WERI-Rb-1 (cell line): ENCODE results near the gene PXK.

Experiments
- DNase-seq: peaks from one replicate; pipeline ENCODE4 v3.0.0-alpha.2; 2020
- H3K27ac ChIP-seq: fragments of 250-450 bp; sonication (Bioruptor Pico); 2 replicates; pipeline ENCODE4 v1.5.1; 2020; ENCODE audit warnings: mild to moderate bottlenecking, moderate library complexity
- H3K27me3 ChIP-seq: fragments of 250-450 bp; sonication (Bioruptor Pico); 2 replicates; pipeline ENCODE4 v1.5.1; 2021; ENCODE audit warnings: mild to moderate bottlenecking, low read depth, moderate library complexity; ENCODE audit not compliant: insufficient read depth, severe bottlenecking
- H3K36me3 ChIP-seq: fragments of 250-450 bp; sonication (Bioruptor Pico); 2 replicates; pipeline ENCODE4 v1.5.1; 2020; ENCODE audit warnings: mild to moderate bottlenecking, moderate library complexity
- H3K4me3 ChIP-seq: 2 replicates; pipeline ENCODE4 v1.5.1; 2011; ENCODE audit warnings: low read depth, mild to moderate bottlenecking, control low read depth, low read length
- H3K9me3 ChIP-seq: fragments of 250-450 bp; sonication (Bioruptor Pico); 2 replicates; pipeline ENCODE4 v1.5.1; 2021; ENCODE audit warnings: mild to moderate bottlenecking, moderate library complexity; ENCODE audit not compliant: severe bottlenecking
- TF ChIP-seq, protein P1 (sequence below): IDR thresholded peaks from 2 replicates; pipeline ENCODE4 v1.5.1; 2011; ENCODE audit warnings: low read depth, mild to moderate bottlenecking, control low read depth, inconsistent platforms, low read length

The PXK gene

DNA sequence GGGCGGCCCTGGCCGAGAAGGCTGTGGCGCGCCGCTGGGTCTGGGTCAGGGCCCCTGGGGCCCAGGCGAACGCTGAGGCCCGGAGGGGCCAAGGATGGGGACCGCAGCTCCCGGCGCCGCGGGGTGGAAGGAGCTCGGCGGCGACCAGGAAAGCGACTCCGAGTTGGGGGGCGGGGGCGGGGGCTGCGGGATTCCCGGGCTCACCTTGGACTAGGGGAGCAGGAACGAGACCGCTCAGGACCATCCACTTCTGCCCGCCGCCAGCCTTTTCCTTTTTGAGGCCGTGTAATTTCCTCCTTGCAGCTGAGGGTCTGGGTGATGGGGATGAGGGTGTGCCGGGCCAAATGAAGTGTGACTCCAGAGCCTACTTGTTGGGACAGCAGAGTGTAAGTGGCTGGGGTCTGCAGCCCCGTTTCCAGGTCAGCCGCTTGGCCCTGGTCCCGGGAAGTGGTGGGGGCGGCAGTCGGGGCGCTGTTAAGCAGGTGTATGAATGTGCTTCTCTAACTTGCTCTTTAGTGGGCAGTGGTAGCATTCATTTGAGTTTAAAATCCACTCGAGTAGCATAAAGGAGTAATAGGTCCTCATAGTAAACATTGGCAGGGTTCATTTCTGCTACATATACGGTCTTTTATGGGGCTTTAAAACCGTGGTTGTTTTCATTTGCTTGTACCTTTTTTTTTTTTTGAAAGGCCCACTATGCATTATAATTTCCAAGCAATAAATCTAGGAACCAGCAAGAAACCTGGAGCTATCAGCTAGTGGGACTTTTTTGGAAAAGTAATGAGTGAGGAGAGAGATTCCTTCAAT lies 717 bp downstream of the PXK start:
- TF ChIP-seq, protein P1, sequence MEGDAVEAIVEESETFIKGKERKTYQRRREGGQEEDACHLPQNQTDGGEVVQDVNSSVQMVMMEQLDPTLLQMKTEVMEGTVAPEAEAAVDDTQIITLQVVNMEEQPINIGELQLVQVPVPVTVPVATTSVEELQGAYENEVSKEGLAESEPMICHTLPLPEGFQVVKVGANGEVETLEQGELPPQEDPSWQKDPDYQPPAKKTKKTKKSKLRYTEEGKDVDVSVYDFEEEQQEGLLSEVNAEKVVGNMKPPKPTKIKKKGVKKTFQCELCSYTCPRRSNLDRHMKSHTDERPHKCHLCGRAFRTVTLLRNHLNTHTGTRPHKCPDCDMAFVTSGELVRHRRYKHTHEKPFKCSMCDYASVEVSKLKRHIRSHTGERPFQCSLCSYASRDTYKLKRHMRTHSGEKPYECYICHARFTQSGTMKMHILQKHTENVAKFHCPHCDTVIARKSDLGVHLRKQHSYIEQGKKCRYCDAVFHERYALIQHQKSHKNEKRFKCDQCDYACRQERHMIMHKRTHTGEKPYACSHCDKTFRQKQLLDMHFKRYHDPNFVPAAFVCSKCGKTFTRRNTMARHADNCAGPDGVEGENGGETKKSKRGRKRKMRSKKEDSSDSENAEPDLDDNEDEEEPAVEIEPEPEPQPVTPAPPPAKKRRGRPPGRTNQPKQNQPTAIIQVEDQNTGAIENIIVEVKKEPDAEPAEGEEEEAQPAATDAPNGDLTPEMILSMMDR = 0 out of 2 replicates have a peak, but pooled peaks have one; percentile 2
- DNase-seq = peak; percentile 25

DNA sequence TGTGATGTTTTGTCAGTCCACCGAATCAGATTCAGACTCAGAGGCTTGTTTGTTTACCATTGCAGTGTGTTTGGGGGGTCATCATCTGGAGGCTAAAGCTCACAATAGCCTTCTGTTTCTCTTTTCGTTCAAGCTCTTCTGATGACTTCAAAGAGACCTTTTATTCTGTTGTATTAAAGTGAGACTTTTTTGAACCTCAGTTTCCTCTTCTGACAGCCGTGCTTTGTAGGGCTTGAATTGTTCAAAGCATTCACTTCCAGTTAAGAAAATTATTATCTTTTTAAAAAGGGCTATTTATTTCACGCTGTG lies 1.3 kb downstream of the PXK start:
- TF ChIP-seq, protein P1 = no peak
- no peaks in the 10 kb centered on the region for H3K9me3 ChIP-seq
- H3K27me3 ChIP-seq = no peaks in the 10 kb centered on the region
- no peaks in the 10 kb centered on the region for H3K36me3 ChIP-seq
- no peak overlapping the region for H3K27ac ChIP-seq
- DNase-seq = no peak
- peak overlapping the region; percentile 79 for H3K4me3 ChIP-seq

More for the DNA sequence above, 717 bp downstream of the PXK start:
- Histone ChIP-seq H3K27me3 (no peaks in the 10 kb centered on the region), H3K4me3 (peak overlapping the region; percentile 79), H3K9me3 (no peaks in the 10 kb centered on the region), H3K27ac (no peak overlapping the region; the same call in 1 of the 2 replicates), H3K36me3 (no peaks in the 10 kb centered on the region)

DNA sequence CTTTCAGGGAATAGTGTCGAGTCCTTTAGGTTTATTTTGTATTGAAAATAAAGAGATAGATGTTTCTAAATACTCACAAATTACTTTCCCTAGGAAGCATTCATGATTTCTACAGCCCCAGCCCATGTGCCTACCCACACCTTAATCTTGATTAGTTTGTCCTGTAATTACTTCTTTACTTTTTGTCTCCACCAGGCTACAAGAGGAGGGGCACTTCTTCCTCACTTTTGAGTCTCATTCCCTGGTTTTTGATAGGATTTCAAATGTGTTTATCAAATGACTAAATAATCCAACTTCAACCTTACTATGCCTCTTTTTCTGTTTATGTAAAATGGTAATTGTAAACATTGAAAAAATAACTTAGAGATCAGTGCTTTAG lies 1.8 kb downstream of the PXK start:
- no peak for DNase-seq
- no peaks in the 10 kb centered on the region for H3K9me3 ChIP-seq
- no peaks in the 10 kb centered on the region for H3K36me3 ChIP-seq
- TF ChIP-seq, protein P1 = no peak
- no peak overlapping the region for H3K27ac ChIP-seq
- no peak overlapping the region for H3K4me3 ChIP-seq
- no peaks in the 10 kb centered on the region for H3K27me3 ChIP-seq

DNA sequence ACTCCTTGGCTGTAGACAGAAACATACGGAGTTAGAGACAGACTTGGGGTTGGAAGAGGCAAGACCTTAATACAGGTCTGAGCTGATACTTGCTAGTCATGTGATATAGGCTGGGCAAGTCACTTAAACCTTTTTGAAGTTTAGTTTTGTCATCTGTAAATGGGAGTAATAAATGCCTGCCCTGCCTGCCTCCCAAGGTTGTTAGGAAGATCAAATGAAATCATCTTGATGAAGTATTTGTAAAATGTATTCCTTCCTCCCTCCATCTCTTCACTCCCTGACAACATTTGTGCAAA lies 2.9 kb downstream of the PXK start:
- TF ChIP-seq, protein P1 = no peak
- Histone ChIP-seq H3K9me3 (no peaks in the 10 kb centered on the region), H3K4me3 (no peak overlapping the region), H3K27me3 (no peaks in the 10 kb centered on the region), H3K36me3 (no peaks in the 10 kb centered on the region), H3K27ac (no peak overlapping the region)
- DNase-seq = no peak

DNA sequence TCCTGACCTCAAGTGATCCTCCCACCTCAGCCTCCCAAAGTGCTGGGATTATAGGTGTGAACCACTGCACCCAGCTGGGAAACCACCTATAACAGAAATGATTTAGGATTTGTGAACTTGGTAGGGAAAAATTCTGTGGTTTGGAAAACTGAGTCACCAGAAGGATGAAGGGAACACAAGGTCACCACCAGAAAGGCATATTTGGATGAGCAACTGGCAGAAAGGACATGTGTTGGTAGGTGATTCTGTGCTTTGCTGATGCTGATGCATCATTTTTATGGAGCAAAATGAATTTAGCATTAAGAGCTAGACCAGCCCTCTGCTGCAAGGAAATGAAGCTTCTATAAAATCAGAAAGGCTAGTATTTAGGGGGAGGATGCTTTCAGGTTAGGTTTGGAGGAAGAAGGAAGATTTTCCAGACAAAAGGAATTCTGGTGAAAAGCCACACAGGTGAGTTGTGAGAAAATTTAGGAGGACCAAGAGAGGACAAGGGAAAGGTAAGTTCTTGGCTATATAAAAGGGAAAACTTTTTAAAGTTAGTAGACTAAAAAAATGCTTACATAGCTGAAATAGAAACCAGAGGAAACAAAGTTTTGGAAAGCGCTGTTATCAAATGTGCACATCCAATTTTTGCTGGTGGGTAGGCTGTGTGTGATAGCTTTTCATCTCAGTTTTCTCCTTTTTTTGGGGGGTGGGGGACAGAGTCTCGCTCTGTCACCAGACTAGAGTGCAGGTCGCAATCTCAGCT lies 3.6 kb downstream of the PXK start:
- no peak for DNase-seq

More for the DNA sequence above, 3.6 kb downstream of the PXK start:
- Histone ChIP-seq H3K4me3 (no peak overlapping the region), H3K36me3 (no peaks in the 10 kb centered on the region), H3K27me3 (no peaks in the 10 kb centered on the region), H3K9me3 (no peaks in the 10 kb centered on the region), H3K27ac (no peak overlapping the region)
- TF ChIP-seq, protein P1 = no peak
